ENCODE data around the gene SFTPA1. TPM values are rescaled to one million over a fixed set of nuclear protein-coding genes. Genes with fewer than 3 reads are reported as not detected.

The SFTPA1 gene
- total and polyA plus RNA-seq, 10 of the 15 experiments (the other 5 are each of a cell fraction or from before 2014, with no cell fraction given), result 3.7 TPM; not detected in 9

- no peaks in the 10 kb centered on the region for H4K20me1 ChIP-seq (ENCODE audit: control insufficient read depth, insufficient read depth)
- ChIA-PET SMC1A (ENCODE audit: uncharacterized antibody, unreplicated experiment) (no interaction called here), POLR2A (no interaction called here), CTCF (no interaction called here), RAD21 (ENCODE audit: unreplicated experiment) (no interaction called here)
- H3K4me3 ChIP-seq, result no peak overlapping the region
- DNase-seq (ENCODE audit: low read depth, low spot score) (no peak), ATAC-seq (no peak), FAIRE-seq (no peak)
- H3K4me1 ChIP-seq (ENCODE audit: control insufficient read depth, insufficient read depth, low read length), result no peaks in the 10 kb centered on the region
- intact Hi-C loops (cut with micrococcal nuclease; ENCODE audit: unreplicated experiment), result no loop called here
- WGBS (ENCODE audit: insufficient coverage, insufficient replicate concordance, low lambda C conversion rate, missing lambda C conversion rate), result 0% methylated on average over 1 of the region's 1 CpG
- TF ChIP-seq, protein P1, sequence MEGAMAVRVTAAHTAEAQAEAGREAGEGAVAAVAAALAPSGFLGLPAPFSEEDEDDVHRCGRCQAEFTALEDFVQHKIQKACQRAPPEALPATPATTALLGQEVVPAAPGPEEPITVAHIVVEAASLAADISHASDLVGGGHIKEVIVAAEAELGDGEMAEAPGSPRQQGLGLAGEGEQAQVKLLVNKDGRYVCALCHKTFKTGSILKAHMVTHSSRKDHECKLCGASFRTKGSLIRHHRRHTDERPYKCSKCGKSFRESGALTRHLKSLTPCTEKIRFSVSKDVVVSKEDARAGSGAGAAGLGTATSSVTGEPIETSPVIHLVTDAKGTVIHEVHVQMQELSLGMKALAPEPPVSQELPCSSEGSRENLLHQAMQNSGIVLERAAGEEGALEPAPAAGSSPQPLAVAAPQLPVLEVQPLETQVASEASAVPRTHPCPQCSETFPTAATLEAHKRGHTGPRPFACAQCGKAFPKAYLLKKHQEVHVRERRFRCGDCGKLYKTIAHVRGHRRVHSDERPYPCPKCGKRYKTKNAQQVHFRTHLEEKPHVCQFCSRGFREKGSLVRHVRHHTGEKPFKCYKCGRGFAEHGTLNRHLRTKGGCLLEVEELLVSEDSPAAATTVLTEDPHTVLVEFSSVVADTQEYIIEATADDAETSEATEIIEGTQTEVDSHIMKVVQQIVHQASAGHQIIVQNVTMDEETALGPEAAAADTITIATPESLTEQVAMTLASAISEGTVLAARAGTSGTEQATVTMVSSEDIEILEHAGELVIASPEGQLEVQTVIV (IDR thresholded peaks at IDR 0.05; ENCODE audit: borderline replicate concordance, partially characterized antibody), result no peak
- TF ChIP-seq MEF2B (IDR thresholded peaks at IDR 0.05; ENCODE audit: partially characterized antibody, poor library complexity, severe bottlenecking) (no peak), MEF2A (IDR thresholded peaks at IDR 0.05; ENCODE audit: insufficient read depth, low read depth, low read length) (no peak), SPI1 (IDR thresholded peaks at IDR 0.05; ENCODE audit: borderline replicate concordance, insufficient read depth, low read depth, low read length) (peak; percentile 35; the same call in 1 of the 2 replicates), HDAC6 (IDR thresholded peaks at IDR 0.05; ENCODE audit: unreplicated experiment) (no peak), HDGF (IDR thresholded peaks at IDR 0.05) (no peak), REST (IDR thresholded peaks at IDR 0.05; ENCODE audit: low read depth, low read length) (no peak)
- TF ChIP-seq, protein P2, sequence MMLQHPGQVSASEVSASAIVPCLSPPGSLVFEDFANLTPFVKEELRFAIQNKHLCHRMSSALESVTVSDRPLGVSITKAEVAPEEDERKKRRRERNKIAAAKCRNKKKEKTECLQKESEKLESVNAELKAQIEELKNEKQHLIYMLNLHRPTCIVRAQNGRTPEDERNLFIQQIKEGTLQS (IDR thresholded peaks at IDR 0.05; ENCODE audit: borderline replicate concordance, extremely low read depth, low read depth, low read length), result no peak
- H3K4me2 ChIP-seq (ENCODE audit: control insufficient read depth, insufficient read depth), result no peak overlapping the region
- H3K9ac ChIP-seq (ENCODE audit: control insufficient read depth, insufficient read depth, low read length), result no peak overlapping the region
- H3K79me2 ChIP-seq (ENCODE audit: control insufficient read depth, insufficient read depth, low read length), result no peaks in the 10 kb centered on the region
- no TSS peak for BruUV-seq (replicated peaks)
- H3K27me3 ChIP-seq (replicated peaks in 1 of 2; ENCODE audit: control insufficient read depth in 2 of 2, insufficient read depth in 2 of 2, low read length in 1 of 2), result no peaks in the 10 kb centered on the region
- H3K9me3 ChIP-seq (replicated peaks; ENCODE audit: control insufficient read depth, insufficient read depth, low read length), result no peaks in the 10 kb centered on the region; the same call in 2 of the 3 replicates
- no peak overlapping the region for H2AFZ ChIP-seq (ENCODE audit: control insufficient read depth, low read depth, low read length)
- in situ Hi-C loops (cut with MboI), result no loop called here
- no peak overlapping the region for H3K27ac ChIP-seq (ENCODE audit: control insufficient read depth, insufficient read depth)
- H3K36me3 ChIP-seq (ENCODE audit: control insufficient read depth in 2 of 2, insufficient read depth in 2 of 2, low read length in 1 of 2), result no peaks in the 10 kb centered on the region
Observed at GRCh38 chr10:79604294-79604693, 6.4 kb upstream of the SFTPA1 start.
